GM23248 (cell line): ENCODE results near the gene TSHZ2. TPM values are rescaled to one million over a fixed set of nuclear protein-coding genes. Genes with fewer than 3 reads are reported as not detected.
"Not testable (repeated sequence)": the region's sequence is repeated elsewhere in the genome, so short reads cannot be mapped to it uniquely, and the experiment has no call there.

Experiments
- DNase-seq: peaks from one replicate; pipeline ENCODE4 v3.0.0-alpha.2; 2015
- H2AFZ ChIP-seq: fragments of 200-600 bp; sonication (generic); 2 replicates; pipeline ENCODE4 v1.6.1; 2016; ENCODE audit warnings: antibody characterized with exemption
- H3F3A ChIP-seq: fragments of 200-600 bp; sonication (generic); 2 replicates; pipeline ENCODE4 v1.6.1; 2016; ENCODE audit warnings: mild to moderate bottlenecking, antibody characterized with exemption, mixed run types; ENCODE audit not compliant: insufficient read depth
- H3K27ac ChIP-seq: fragments of 200-600 bp; sonication (generic); 2 replicates; pipeline ENCODE4 v1.5.1; 2016; ENCODE audit warnings: mild to moderate bottlenecking
- H3K27me3 ChIP-seq: fragments of 200-600 bp; sonication (generic); replicated peaks from 2 replicates; pipeline ENCODE4 v1.6.1; 2016; ENCODE audit warnings: mild to moderate bottlenecking; ENCODE audit not compliant: insufficient read depth
- H3K36me3 ChIP-seq: fragments of 200-600 bp; sonication (generic); 2 replicates; pipeline ENCODE4 v1.6.1; 2016; ENCODE audit warnings: low read depth, mild to moderate bottlenecking
- H3K4me1 ChIP-seq: fragments of 200-600 bp; sonication (generic); 2 replicates; pipeline ENCODE4 v1.6.1; 2016; ENCODE audit warnings: mild to moderate bottlenecking; ENCODE audit not compliant: insufficient read depth
- H3K4me2 ChIP-seq: fragments of 200-600 bp; sonication (generic); one replicate; pipeline ENCODE4 v1.6.1; 2016; ENCODE audit warnings: mild to moderate bottlenecking; ENCODE audit not compliant: unreplicated experiment
- H3K4me3 ChIP-seq: fragments of 200-600 bp; sonication (generic); 2 replicates; pipeline ENCODE4 v1.5.1; 2016; ENCODE audit warnings: mild to moderate bottlenecking
- H3K79me2 ChIP-seq: fragments of 200-600 bp; sonication (generic); 2 replicates; pipeline ENCODE4 v1.6.1; 2016; ENCODE audit warnings: mild to moderate bottlenecking; ENCODE audit not compliant: insufficient read depth
- H3K9ac ChIP-seq: fragments of 200-600 bp; sonication (generic); 2 replicates; pipeline ENCODE4 v1.6.1; 2016; ENCODE audit warnings: mild to moderate bottlenecking
- H3K9me2 ChIP-seq: fragments of 200-600 bp; sonication (generic); 2 replicates; pipeline ENCODE4 v1.6.1; 2016; ENCODE audit warnings: mixed run types, mild to moderate bottlenecking, moderate library complexity; ENCODE audit not compliant: insufficient read depth
- H3K9me3 ChIP-seq: fragments of 200-600 bp; sonication (generic); one replicate; pipeline ENCODE4 v1.6.1; 2017; ENCODE audit warnings: low read depth
- H4K20me1 ChIP-seq: fragments of 200-600 bp; sonication (generic); 2 replicates; pipeline ENCODE4 v1.6.0; 2016; ENCODE audit not compliant: insufficient read depth
- EZH2 ChIP-seq: fragments of 200-600 bp; sonication (generic); IDR thresholded peaks from 2 replicates; pipeline ENCODE4 v1.6.1; 2018; ENCODE audit warnings: antibody characterized with exemption, mild to moderate bottlenecking; ENCODE audit not compliant: insufficient read depth, poor library complexity, severe bottlenecking
- EZH2phosphoT487 ChIP-seq: fragments of 200-600 bp; sonication (generic); IDR thresholded peaks from 2 replicates; pipeline ENCODE4 v1.6.1; 2018; ENCODE audit warnings: antibody characterized with exemption, moderate library complexity, mild to moderate bottlenecking, low read depth; ENCODE audit not compliant: insufficient read depth
- WGBS, 2 experiments: methylation state at CpG; one replicate each; pipeline ENCODE4 v1.1.6; 2015 to 2017; ENCODE audit warnings: low lambda C conversion rate in 2 of 2, low coverage in 1 of 2; ENCODE audit errors: missing lambda C conversion rate in 2 of 2; 5-methylcytosine and 5-hydroxymethylcytosine counted together
- in situ Hi-C: fragments of 300-500 bp; cut with MboI; formaldehyde crosslinking; loops from 2 replicates; pipeline ENCODE4 v1.15.0; 2020
- polyA plus RNA-seq: library from polyadenylated mRNA; unstranded; fragments of >200 nt; fragmentation: Nextera tagmentation; extraction: Ambion mirVana; gene quantifications from 2 replicates; pipeline ENCODE4 v1.2.1, GENCODE V29; 2016
- total RNA-seq: library from RNA; depleted of rRNA; stranded (reverse); fragments of >200 nt; shearing (Covaris generic); gene quantifications from 2 replicates; pipeline ENCODE4 v1.2.3, GENCODE V29; 2014

TSHZ2 gene
- total and polyA plus RNA-seq, 2 experiments from 2014 or later = 4.5 to 13.4 TPM

DNA sequence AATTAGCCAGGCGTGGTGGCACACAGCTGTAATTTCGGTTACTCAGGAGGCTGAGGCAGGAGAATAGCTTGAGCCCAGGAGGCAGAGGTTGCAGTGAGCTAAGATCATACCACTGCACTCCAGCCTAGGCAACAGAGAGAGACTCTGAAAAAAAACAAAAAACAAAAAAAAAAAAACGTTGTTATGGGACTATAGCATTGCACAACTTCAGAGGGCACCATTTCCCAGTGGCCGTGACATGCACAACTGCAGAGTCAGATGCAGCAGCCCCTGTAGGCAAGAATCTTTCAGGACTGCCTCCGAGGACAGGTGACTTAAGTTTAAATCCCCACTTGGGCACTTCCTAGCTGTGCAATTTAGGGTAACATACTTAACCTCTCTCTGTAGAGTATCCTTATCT lies 557.5 kb downstream of the TSHZ2 start:
- Histone ChIP-seq H3K27me3 (no peaks in the 10 kb centered on the region), H3K9ac (no peak overlapping the region), H3K79me2 (no peaks in the 10 kb centered on the region), H3K4me1 (no peaks in the 10 kb centered on the region), H3K27ac (no peak overlapping the region), H2AFZ (no peak overlapping the region), H3K9me2 (no peaks in the 10 kb centered on the region), H4K20me1 (no peaks in the 10 kb centered on the region), H3K9me3 (no peaks in the 10 kb centered on the region), H3K4me2 (no peak overlapping the region), H3K36me3 (no peaks in the 10 kb centered on the region), H3F3A (no peaks in the 10 kb centered on the region), H3K4me3 (no peak overlapping the region)
- DNase-seq = no peak
- TF ChIP-seq EZH2phosphoT487 (no peak), EZH2 (no peak)
- in situ Hi-C loops = no loop called here
- WGBS, 2 experiments = 63 to 65% methylated on average over 5 of the region's 5 CpGs

DNA sequence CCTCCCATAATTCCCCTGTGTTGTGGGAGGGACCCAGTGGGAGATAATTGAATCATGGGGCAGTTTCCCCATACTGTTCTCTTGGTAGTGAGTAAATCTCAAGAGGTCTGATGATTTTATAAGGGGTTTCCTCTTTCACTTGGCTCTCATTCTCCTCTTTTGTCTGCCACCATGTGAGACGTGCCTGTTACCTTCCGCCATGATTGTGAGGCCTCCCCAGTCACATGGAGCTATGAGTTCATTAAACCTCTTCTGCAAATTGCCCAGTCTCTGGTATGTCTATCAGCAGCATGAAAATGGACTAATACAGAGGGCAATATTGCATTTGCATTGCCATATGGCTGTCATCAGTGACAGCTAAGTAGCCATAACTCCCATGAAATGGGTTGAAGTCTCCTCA lies 558.3 kb downstream of the TSHZ2 start:
- no peaks in the 10 kb centered on the region for H3K9me3 ChIP-seq
- no peak overlapping the region for H3K4me3 ChIP-seq
- no peak overlapping the region for H3K4me2 ChIP-seq
- no peak for DNase-seq
- no peaks in the 10 kb centered on the region for H3K79me2 ChIP-seq
- no peak for TF ChIP-seq EZH2
- no peak for TF ChIP-seq EZH2phosphoT487
- in situ Hi-C loops = no loop called here
- no peak overlapping the region for H3K27ac ChIP-seq
- H2AFZ ChIP-seq = no peak overlapping the region
- H3K36me3 ChIP-seq = no peaks in the 10 kb centered on the region
- H3F3A ChIP-seq = no peaks in the 10 kb centered on the region
- H3K9me2 ChIP-seq = no peaks in the 10 kb centered on the region
- H3K27me3 ChIP-seq = no peaks in the 10 kb centered on the region
- H3K4me1 ChIP-seq = no peaks in the 10 kb centered on the region
- WGBS, 2 experiments = 74 to 84% methylated on average over 2 of the region's 2 CpGs
- no peaks in the 10 kb centered on the region for H4K20me1 ChIP-seq
- no peak overlapping the region for H3K9ac ChIP-seq

DNA sequence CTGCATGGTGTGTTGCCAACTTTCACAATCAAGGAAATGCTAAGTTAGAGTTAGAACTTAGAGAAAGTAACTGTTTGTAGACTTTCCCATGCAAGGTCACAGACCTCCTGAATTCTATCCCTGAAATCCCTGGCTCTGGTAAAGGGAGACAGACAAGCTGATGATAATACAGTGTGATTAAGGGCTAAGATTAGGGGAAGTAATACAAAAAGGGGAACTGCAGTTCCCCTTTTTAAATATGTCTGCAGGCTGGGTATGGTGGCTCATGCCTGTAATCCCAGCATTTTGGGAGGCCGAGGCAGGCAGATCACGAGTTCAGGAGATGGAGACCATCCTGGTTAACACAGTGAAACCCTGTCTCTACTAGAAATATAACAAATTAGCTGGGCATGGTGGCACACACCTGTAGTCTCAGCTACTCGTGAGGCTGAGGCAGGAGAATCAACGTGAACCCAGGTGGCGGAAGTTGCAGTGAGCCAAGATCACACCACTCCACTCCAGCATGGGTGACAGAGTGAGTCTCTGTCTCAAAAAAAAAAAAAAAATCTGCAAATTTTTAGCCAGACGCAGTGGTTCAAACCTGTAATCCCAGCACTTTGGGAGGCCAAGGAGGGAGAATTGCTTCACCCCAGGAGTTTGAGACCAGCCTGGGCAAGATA lies 560.6 kb downstream of the TSHZ2 start:
- H4K20me1 ChIP-seq, in situ Hi-C loops, H3K9me3 ChIP-seq, H3K9ac ChIP-seq, H3F3A ChIP-seq, DNase-seq, H2AFZ ChIP-seq, H3K79me2 ChIP-seq, H3K4me3 ChIP-seq, H3K9me2 ChIP-seq, H3K4me1 ChIP-seq, H3K36me3 ChIP-seq, H3K27ac ChIP-seq, H3K4me2 ChIP-seq, H3K27me3 ChIP-seq: not testable (repeated sequence)
- 82 to 85% methylated on average over 6 of the region's 6 CpGs for WGBS, 2 experiments

DNA sequence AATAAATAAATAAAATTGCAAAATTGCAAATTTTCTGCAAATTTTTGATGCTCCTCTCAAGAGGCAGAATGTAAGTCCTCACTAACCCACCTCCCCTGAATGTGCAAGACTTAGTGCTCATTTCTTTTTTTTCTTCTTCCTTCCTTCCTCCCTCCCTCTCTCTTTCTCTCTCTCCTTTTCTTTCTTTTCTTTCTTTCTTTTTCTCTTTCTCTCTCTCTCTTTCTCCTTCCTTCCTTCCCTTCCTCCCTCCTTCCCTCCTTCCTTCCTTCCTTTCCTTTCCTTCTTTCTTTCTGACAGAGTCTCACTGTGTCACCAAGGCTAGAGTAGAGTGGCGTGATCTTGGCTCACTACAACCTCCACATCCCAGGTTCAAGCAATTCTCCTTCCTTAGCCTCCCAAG lies 561.3 kb downstream of the TSHZ2 start:
- Histone ChIP-seq H3K9ac (no peak overlapping the region), H3K4me3 (no peak overlapping the region), H3F3A (no peaks in the 10 kb centered on the region), H3K79me2 (no peaks in the 10 kb centered on the region), H3K4me2 (no peak overlapping the region), H3K27ac (no peak overlapping the region), H3K4me1 (no peaks in the 10 kb centered on the region), H4K20me1 (no peaks in the 10 kb centered on the region), H3K27me3 (no peaks in the 10 kb centered on the region), H3K9me3 (no peaks in the 10 kb centered on the region), H2AFZ (no peak overlapping the region), H3K9me2 (no peaks in the 10 kb centered on the region), H3K36me3 (no peaks in the 10 kb centered on the region)
- in situ Hi-C loops = no loop called here
- DNase-seq = no peak
- WGBS, 2 experiments = 69 to 78% methylated on average over 1 of the region's 1 CpG
- TF ChIP-seq EZH2phosphoT487 (no peak), EZH2 (no peak)

DNA sequence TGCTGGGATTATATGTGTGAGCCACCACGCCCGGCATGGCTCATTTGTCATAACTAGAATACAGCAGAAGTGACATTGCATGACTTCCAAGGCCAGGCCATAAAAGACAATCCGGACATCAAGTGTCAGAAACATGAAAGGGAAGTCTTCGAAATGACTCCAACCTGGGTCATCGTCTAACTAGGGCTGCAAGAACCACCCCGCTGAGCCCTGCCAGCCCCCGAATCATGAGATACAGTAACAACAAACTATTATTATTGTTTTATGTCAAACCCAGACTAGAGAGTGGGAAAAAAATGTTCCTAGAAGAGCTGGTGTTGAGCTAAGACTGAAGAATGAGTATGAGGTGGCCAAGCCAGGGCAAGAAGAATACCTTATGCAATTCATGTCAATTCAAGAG lies 561.9 kb downstream of the TSHZ2 start:
- H3K9me2 ChIP-seq = no peaks in the 10 kb centered on the region
- no peak overlapping the region for H3K4me2 ChIP-seq
- WGBS, 2 experiments = 67 to 69% methylated on average over 7 of the region's 7 CpGs
- H3K9me3 ChIP-seq = no peaks in the 10 kb centered on the region
- no peaks in the 10 kb centered on the region for H3K27me3 ChIP-seq
- H2AFZ ChIP-seq = no peak overlapping the region
- H3F3A ChIP-seq = no peaks in the 10 kb centered on the region
- H3K4me1 ChIP-seq = no peaks in the 10 kb centered on the region
- TF ChIP-seq EZH2 (no peak), EZH2phosphoT487 (no peak)
- in situ Hi-C loops = no loop called here
- no peak overlapping the region for H3K27ac ChIP-seq
- DNase-seq = no peak
- H3K79me2 ChIP-seq = no peaks in the 10 kb centered on the region
- no peaks in the 10 kb centered on the region for H4K20me1 ChIP-seq
- H3K36me3 ChIP-seq = no peaks in the 10 kb centered on the region
- no peak overlapping the region for H3K9ac ChIP-seq
- no peak overlapping the region for H3K4me3 ChIP-seq
